ENCODE results near the gene GPR183.

DNA sequence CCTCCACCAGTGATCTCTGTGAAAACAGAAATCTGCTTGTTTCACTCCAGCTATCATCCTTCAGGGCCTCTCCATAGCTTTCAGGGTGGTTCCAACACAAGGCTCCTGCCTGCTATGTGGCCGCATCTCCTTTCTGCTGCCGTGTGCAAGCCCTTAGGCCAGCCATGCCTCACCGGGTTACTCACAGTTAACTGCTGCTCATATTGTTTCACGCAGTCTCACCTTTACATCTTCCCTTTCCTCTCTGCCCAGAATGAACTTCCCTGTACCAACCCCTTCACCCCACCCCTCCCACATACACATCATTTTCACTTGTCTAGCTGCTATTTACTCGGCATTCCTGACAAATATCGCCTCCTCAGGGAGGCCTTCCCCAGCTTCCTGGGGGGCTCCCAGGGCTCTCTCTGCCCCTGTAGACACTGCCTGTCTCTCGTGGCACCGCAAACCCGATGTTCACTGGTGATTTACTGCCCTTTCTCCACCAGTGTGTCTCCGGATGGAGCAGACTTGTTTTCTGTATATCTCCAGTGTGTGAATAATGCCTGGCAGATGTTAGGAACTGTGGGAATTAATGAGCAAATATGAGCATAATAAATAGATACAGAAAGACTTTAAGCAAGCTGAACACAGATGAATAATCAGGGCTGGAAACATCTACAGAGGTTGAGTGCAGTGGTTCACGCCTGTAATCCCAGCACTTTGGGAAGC lies 39.3 kb upstream of the GPR183 start:
- no peak for TF ChIP-seq POLR2A (IDR thresholded peaks at IDR 0.05)
- TF ChIP-seq, protein P1, sequence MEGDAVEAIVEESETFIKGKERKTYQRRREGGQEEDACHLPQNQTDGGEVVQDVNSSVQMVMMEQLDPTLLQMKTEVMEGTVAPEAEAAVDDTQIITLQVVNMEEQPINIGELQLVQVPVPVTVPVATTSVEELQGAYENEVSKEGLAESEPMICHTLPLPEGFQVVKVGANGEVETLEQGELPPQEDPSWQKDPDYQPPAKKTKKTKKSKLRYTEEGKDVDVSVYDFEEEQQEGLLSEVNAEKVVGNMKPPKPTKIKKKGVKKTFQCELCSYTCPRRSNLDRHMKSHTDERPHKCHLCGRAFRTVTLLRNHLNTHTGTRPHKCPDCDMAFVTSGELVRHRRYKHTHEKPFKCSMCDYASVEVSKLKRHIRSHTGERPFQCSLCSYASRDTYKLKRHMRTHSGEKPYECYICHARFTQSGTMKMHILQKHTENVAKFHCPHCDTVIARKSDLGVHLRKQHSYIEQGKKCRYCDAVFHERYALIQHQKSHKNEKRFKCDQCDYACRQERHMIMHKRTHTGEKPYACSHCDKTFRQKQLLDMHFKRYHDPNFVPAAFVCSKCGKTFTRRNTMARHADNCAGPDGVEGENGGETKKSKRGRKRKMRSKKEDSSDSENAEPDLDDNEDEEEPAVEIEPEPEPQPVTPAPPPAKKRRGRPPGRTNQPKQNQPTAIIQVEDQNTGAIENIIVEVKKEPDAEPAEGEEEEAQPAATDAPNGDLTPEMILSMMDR (IDR thresholded peaks at IDR 0.05), result no peak

Data from adrenal gland (tissue), 5 donors.